HepG2 (cell line): Measurements from ENCODE around the gene MPC1. TPM values are rescaled to one million over a fixed set of nuclear protein-coding genes. Genes with fewer than 3 reads are reported as not detected.

Experiments used
- ATF7-NPFF ChIP-seq: sonication (generic); formaldehyde crosslinking; IDR thresholded peaks from 2 replicates; pipeline ENCODE4 v1.8.1; 2023; ENCODE audit warnings: mild to moderate bottlenecking, low read depth, missing genetic modification reagents, moderate library complexity
- ELF1 ChIP-seq: sonication (generic); formaldehyde crosslinking; IDR thresholded peaks from 2 replicates; pipeline ENCODE4 v1.4.0; 2020; ENCODE audit warnings: missing genetic modification reagents
- KLF13 ChIP-seq: sonication (generic); formaldehyde crosslinking; IDR thresholded peaks from 2 replicates; pipeline ENCODE4 v1.4.0; 2020; ENCODE audit warnings: mild to moderate bottlenecking, missing genetic modification reagents
- KLF9 ChIP-seq: IDR thresholded peaks from 2 replicates; pipeline ENCODE4 v1.6.1; 2016; ENCODE audit warnings: low read depth
- MIER3 ChIP-seq: IDR thresholded peaks from 2 replicates; pipeline ENCODE4 v1.6.1; 2016; ENCODE audit warnings: missing compliant biosample characterization, borderline replicate concordance
- REPIN1 ChIP-seq: sonication (generic); formaldehyde crosslinking; IDR thresholded peaks from 2 replicates; pipeline ENCODE4 v1.8.0; 2022; ENCODE audit warnings: missing genetic modification reagents, low read depth, mild to moderate bottlenecking, borderline replicate concordance
- ZBTB8A ChIP-seq: sonication (generic); formaldehyde crosslinking; IDR thresholded peaks from 2 replicates; pipeline ENCODE4 v1.4.0; 2020; ENCODE audit warnings: mild to moderate bottlenecking, low read depth, missing genetic modification reagents, borderline replicate concordance
- ZFP82 ChIP-seq: sonication (generic); formaldehyde crosslinking; IDR thresholded peaks from 2 replicates; pipeline ENCODE4 v1.5.1; 2020; ENCODE audit warnings: mild to moderate bottlenecking, missing genetic modification reagents, borderline replicate concordance
- ZNF17 ChIP-seq: sonication (generic); formaldehyde crosslinking; IDR thresholded peaks from 2 replicates; pipeline ENCODE4 v1.5.0; 2020; ENCODE audit warnings: mild to moderate bottlenecking, missing genetic modification reagents
- ZNF558 ChIP-seq: sonication (generic); formaldehyde crosslinking; IDR thresholded peaks from 2 replicates; pipeline ENCODE4 v1.9.0; 2022; ENCODE audit warnings: mild to moderate bottlenecking, missing genetic modification reagents, borderline replicate concordance
- polyA plus RNA-seq, 8 experiments: library from polyadenylated mRNA; depleted of rRNA in 3 of 8; stranded (reverse) in 7 of 8; unstranded in 1 of 8; fragments of >200 nt; fragmentation: Illumina TruSeq in 4 of 8; extraction: Trizol in 4 of 8; gene quantifications; 2 replicates each; pipeline versions ENCODE4 v1.2.1 to v1.2.3, GENCODE V29; 2011 to 2016; ENCODE audit warnings: low read depth in 4 of 8, missing spikeins in 1 of 8, mixed read lengths in 1 of 8; ENCODE audit not compliant: insufficient read depth in 1 of 8
- total RNA-seq, 5 experiments: library from RNA; depleted of rRNA; stranded (reverse); fragments of >200 nt; fragmentation: Illumina TruSeq; extraction: Trizol; gene quantifications; 2 replicates each; pipeline ENCODE4 v1.2.3, GENCODE V29; 2016; ENCODE audit warnings: low read depth in 1 of 5
- TF ChIP-seq, protein P1 (sequence below): sonication (generic); formaldehyde crosslinking; IDR thresholded peaks from 2 replicates; pipeline ENCODE4 v1.4.0; 2020; ENCODE audit warnings: missing genetic modification reagents, borderline replicate concordance
- TF ChIP-seq, protein P2 (sequence below): sonication (generic); formaldehyde crosslinking; conservative IDR thresholded peaks from 2 replicates; pipeline ENCODE4 v1.4.0; 2020; ENCODE audit warnings: mild to moderate bottlenecking, missing genetic modification reagents, moderate library complexity
- TF ChIP-seq, protein P3 (sequence below): sonication (generic); formaldehyde crosslinking; IDR thresholded peaks from 2 replicates; pipeline ENCODE4 v1.5.0; 2020; ENCODE audit warnings: mild to moderate bottlenecking, missing genetic modification reagents
- TF ChIP-seq, protein P4 (sequence below): sonication (generic); formaldehyde crosslinking; IDR thresholded peaks from 2 replicates; pipeline ENCODE4 v1.4.0; 2020; ENCODE audit warnings: mild to moderate bottlenecking, low read depth, missing genetic modification reagents
- TF ChIP-seq, protein P5 (sequence below): sonication (generic); formaldehyde crosslinking; conservative IDR thresholded peaks from 2 replicates; pipeline ENCODE4 v1.4.0; 2020; ENCODE audit warnings: missing genetic modification reagents

Gene MPC1
- total and polyA plus RNA-seq, 2 of the 13 experiments (the other 11 are each of a cell fraction or from before 2014, with no cell fraction given) = 189 to 214 TPM

DNA sequence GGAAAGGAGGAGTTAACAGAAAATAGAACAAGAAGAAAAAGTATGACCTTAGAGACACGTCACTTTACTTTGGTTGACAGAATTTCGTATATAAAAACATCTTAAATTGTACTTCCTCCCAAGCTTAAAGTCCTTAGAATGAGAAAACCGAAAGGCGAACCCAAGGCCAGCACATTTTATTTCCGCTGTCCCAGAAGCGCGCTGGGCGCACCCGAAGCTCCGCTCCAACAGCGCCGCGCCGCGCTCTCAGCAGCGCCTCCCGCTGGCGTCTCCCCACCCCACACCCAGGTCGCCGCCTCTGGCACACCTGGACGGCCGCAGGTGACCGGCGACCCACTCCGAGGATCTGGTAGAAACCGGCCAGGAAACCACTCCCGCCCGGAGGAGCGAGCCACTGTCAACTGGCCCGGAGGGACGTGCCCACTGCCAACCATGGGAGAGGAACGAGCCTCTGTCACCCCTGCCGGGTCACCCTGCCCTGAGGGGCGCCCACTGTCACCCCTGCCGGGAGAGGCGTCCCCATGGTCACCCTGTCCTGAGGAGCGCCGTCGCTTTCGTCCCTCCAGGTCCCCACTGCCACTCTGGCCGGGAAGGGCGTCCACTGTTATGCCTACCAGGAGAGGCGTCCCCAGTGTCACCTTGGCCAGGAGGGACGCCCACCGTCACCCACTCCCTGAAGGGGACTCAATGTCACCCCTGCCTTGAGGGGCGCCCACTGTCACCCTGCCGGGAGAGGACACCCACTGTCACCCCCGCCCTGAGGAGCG lies 824 bp downstream of the MPC1 start (continued):
- TF ChIP-seq, protein P1, sequence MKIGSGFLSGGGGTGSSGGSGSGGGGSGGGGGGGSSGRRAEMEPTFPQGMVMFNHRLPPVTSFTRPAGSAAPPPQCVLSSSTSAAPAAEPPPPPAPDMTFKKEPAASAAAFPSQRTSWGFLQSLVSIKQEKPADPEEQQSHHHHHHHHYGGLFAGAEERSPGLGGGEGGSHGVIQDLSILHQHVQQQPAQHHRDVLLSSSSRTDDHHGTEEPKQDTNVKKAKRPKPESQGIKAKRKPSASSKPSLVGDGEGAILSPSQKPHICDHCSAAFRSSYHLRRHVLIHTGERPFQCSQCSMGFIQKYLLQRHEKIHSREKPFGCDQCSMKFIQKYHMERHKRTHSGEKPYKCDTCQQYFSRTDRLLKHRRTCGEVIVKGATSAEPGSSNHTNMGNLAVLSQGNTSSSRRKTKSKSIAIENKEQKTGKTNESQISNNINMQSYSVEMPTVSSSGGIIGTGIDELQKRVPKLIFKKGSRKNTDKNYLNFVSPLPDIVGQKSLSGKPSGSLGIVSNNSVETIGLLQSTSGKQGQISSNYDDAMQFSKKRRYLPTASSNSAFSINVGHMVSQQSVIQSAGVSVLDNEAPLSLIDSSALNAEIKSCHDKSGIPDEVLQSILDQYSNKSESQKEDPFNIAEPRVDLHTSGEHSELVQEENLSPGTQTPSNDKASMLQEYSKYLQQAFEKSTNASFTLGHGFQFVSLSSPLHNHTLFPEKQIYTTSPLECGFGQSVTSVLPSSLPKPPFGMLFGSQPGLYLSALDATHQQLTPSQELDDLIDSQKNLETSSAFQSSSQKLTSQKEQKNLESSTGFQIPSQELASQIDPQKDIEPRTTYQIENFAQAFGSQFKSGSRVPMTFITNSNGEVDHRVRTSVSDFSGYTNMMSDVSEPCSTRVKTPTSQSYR (CRISPR knock-in tag) = no peak
- TF ChIP-seq ATF7-NPFF (CRISPR knock-in tag) = no peak
- TF ChIP-seq KLF13 = no peak
- TF ChIP-seq, protein P2, sequence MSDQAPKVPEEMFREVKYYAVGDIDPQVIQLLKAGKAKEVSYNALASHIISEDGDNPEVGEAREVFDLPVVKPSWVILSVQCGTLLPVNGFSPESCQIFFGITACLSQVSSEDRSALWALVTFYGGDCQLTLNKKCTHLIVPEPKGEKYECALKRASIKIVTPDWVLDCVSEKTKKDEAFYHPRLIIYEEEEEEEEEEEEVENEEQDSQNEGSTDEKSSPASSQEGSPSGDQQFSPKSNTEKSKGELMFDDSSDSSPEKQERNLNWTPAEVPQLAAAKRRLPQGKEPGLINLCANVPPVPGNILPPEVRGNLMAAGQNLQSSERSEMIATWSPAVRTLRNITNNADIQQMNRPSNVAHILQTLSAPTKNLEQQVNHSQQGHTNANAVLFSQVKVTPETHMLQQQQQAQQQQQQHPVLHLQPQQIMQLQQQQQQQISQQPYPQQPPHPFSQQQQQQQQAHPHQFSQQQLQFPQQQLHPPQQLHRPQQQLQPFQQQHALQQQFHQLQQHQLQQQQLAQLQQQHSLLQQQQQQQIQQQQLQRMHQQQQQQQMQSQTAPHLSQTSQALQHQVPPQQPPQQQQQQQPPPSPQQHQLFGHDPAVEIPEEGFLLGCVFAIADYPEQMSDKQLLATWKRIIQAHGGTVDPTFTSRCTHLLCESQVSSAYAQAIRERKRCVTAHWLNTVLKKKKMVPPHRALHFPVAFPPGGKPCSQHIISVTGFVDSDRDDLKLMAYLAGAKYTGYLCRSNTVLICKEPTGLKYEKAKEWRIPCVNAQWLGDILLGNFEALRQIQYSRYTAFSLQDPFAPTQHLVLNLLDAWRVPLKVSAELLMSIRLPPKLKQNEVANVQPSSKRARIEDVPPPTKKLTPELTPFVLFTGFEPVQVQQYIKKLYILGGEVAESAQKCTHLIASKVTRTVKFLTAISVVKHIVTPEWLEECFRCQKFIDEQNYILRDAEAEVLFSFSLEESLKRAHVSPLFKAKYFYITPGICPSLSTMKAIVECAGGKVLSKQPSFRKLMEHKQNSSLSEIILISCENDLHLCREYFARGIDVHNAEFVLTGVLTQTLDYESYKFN = peak; percentile 63
- no peak for TF ChIP-seq KLF9 (CRISPR knock-in tag)
- TF ChIP-seq REPIN1 (CRISPR knock-in tag) = peak; percentile 77; the same call in 1 of the 2 replicates
- peak; percentile 91; the same call in 1 of the 2 replicates for TF ChIP-seq ZFP82
- 0 out of 2 replicates have a peak, but pooled peaks have one; percentile 72 for TF ChIP-seq ZNF558 (CRISPR knock-in tag)
- TF ChIP-seq, protein P3, sequence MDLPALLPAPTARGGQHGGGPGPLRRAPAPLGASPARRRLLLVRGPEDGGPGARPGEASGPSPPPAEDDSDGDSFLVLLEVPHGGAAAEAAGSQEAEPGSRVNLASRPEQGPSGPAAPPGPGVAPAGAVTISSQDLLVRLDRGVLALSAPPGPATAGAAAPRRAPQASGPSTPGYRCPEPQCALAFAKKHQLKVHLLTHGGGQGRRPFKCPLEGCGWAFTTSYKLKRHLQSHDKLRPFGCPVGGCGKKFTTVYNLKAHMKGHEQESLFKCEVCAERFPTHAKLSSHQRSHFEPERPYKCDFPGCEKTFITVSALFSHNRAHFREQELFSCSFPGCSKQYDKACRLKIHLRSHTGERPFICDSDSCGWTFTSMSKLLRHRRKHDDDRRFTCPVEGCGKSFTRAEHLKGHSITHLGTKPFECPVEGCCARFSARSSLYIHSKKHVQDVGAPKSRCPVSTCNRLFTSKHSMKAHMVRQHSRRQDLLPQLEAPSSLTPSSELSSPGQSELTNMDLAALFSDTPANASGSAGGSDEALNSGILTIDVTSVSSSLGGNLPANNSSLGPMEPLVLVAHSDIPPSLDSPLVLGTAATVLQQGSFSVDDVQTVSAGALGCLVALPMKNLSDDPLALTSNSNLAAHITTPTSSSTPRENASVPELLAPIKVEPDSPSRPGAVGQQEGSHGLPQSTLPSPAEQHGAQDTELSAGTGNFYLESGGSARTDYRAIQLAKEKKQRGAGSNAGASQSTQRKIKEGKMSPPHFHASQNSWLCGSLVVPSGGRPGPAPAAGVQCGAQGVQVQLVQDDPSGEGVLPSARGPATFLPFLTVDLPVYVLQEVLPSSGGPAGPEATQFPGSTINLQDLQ (CRISPR knock-in tag) = no peak
- TF ChIP-seq MIER3 (CRISPR knock-in tag) = 0 out of 2 replicates have a peak, but pooled peaks have one; percentile 68
- TF ChIP-seq, protein P4, sequence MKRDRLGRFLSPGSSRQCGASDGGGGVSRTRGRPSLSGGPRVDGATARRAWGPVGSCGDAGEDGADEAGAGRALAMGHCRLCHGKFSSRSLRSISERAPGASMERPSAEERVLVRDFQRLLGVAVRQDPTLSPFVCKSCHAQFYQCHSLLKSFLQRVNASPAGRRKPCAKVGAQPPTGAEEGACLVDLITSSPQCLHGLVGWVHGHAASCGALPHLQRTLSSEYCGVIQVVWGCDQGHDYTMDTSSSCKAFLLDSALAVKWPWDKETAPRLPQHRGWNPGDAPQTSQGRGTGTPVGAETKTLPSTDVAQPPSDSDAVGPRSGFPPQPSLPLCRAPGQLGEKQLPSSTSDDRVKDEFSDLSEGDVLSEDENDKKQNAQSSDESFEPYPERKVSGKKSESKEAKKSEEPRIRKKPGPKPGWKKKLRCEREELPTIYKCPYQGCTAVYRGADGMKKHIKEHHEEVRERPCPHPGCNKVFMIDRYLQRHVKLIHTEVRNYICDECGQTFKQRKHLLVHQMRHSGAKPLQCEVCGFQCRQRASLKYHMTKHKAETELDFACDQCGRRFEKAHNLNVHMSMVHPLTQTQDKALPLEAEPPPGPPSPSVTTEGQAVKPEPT (CRISPR knock-in tag) = 0 out of 2 replicates have a peak, but pooled peaks have one; percentile 74
- TF ChIP-seq ELF1 (CRISPR knock-in tag) = peak; percentile 73
- no peak for TF ChIP-seq ZBTB8A (CRISPR knock-in tag)
- TF ChIP-seq ZNF17 = no peak
- TF ChIP-seq, protein P5, sequence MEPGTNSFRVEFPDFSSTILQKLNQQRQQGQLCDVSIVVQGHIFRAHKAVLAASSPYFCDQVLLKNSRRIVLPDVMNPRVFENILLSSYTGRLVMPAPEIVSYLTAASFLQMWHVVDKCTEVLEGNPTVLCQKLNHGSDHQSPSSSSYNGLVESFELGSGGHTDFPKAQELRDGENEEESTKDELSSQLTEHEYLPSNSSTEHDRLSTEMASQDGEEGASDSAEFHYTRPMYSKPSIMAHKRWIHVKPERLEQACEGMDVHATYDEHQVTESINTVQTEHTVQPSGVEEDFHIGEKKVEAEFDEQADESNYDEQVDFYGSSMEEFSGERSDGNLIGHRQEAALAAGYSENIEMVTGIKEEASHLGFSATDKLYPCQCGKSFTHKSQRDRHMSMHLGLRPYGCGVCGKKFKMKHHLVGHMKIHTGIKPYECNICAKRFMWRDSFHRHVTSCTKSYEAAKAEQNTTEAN = 0 out of 2 replicates have a peak, but pooled peaks have one; percentile 50
